ENCODE measurements around the gene STRN3. TPM values are rescaled to one million over a fixed set of nuclear protein-coding genes. Genes with fewer than 3 reads are reported as not detected.

Gene STRN3
- total and polyA plus RNA-seq, 2 donors (not counting 1 experiment from before 2014, with no cell fraction given) = 7.7 to 43.9 TPM

- Mint-ChIP-seq H3K4me3 (no peak overlapping the region), H3K9me3 (ENCODE audit: insufficient read depth) (no peaks in the 10 kb centered on the region), H3K4me1 (peaks cover 2% of the 10 kb centered on the region), H3K27me3 (no peaks in the 10 kb centered on the region), H3K27ac (no peak overlapping the region)
- Histone ChIP-seq H3K27me3 (replicated peaks in 1 of 4; ENCODE audit: control extremely low read depth in 1 of 4, control insufficient read depth in 3 of 4, insufficient read depth in 4 of 4, low read length in 3 of 4) (no peaks in the 10 kb centered on the region), H4K20me1 (ENCODE audit: control insufficient read depth, insufficient read depth, low read length, poor library complexity, severe bottlenecking) (no peaks in the 10 kb centered on the region), H3K79me2 (ENCODE audit: control insufficient read depth, insufficient read depth, low read length) (peaks cover 21% of the 10 kb centered on the region), H2AFZ (ENCODE audit: insufficient read depth, low read depth, low read length, poor library complexity, severe bottlenecking) (no peak overlapping the region), H3K4me2 (replicated peaks; ENCODE audit: low read depth, low read length, poor library complexity, severe bottlenecking) (no peak overlapping the region), H3K9me3 (ENCODE audit: control extremely low read depth in 1 of 3, control insufficient read depth in 2 of 3, insufficient read depth in 1 of 3, low read length in 2 of 3) (no peaks in the 10 kb centered on the region), H3K27ac (ENCODE audit: low read length in 2 of 2) (no peak overlapping the region), H3K9ac (ENCODE audit: low read length) (no peak overlapping the region), H3K36me3 (replicated peaks in 1 of 2; ENCODE audit: control extremely low read depth in 1 of 2, control insufficient read depth in 1 of 2, extremely low read depth in 1 of 2, insufficient read depth in 2 of 2, low read length in 1 of 2) (peaks cover 0 to 3% of the 10 kb centered on the region in 2 experiments), H3K4me1 (ENCODE audit: control insufficient read depth in 2 of 2, insufficient read depth in 2 of 2, low read length in 2 of 2) (no peaks in the 10 kb centered on the region), H3K4me3 (ENCODE audit: control extremely low read depth in 1 of 5, extremely low read depth in 1 of 5, insufficient read depth in 1 of 5, low read depth in 2 of 5, low read length in 4 of 5) (no peak overlapping the region)
- CTCF ChIA-PET = no interaction called here
- POLR2A ChIA-PET = no interaction called here
- no peak for DNase-seq
- 98% methylated on average over 7 of the region's 10 CpGs for WGBS (ENCODE audit: insufficient coverage)
- TF ChIP-seq, protein P1, sequence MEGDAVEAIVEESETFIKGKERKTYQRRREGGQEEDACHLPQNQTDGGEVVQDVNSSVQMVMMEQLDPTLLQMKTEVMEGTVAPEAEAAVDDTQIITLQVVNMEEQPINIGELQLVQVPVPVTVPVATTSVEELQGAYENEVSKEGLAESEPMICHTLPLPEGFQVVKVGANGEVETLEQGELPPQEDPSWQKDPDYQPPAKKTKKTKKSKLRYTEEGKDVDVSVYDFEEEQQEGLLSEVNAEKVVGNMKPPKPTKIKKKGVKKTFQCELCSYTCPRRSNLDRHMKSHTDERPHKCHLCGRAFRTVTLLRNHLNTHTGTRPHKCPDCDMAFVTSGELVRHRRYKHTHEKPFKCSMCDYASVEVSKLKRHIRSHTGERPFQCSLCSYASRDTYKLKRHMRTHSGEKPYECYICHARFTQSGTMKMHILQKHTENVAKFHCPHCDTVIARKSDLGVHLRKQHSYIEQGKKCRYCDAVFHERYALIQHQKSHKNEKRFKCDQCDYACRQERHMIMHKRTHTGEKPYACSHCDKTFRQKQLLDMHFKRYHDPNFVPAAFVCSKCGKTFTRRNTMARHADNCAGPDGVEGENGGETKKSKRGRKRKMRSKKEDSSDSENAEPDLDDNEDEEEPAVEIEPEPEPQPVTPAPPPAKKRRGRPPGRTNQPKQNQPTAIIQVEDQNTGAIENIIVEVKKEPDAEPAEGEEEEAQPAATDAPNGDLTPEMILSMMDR (IDR thresholded peaks at IDR 0.05) = no peak
- intact Hi-C loops (cut with micrococcal nuclease) = no loop called here
- no peak for ATAC-seq (ENCODE audit: low read depth)
Observed at GRCh38 chr14:31047503-31047902, 21.3 kb upstream of the STRN3 start.

- Mint-ChIP-seq H3K27ac (no peak overlapping the region), H3K4me3 (no peak overlapping the region), H3K27me3 (no peaks in the 10 kb centered on the region), H3K4me1 (peaks cover 2% of the 10 kb centered on the region), H3K9me3 (ENCODE audit: insufficient read depth) (no peaks in the 10 kb centered on the region)
- ATAC-seq (ENCODE audit: low read depth) (no peak), DNase-seq (no peak)
- no CpG with 5 or more reads among the region's 8 CpGs for WGBS (ENCODE audit: insufficient coverage)
- no peak overlapping the region for H3K4me3 ChIP-seq (ENCODE audit: control extremely low read depth in 1 of 5, extremely low read depth in 1 of 5, insufficient read depth in 1 of 5, low read depth in 2 of 5, low read length in 4 of 5)
- H3K9ac ChIP-seq (ENCODE audit: low read length) = no peak overlapping the region
- no peaks in the 10 kb centered on the region for H3K36me3 ChIP-seq (replicated peaks in 1 of 2; ENCODE audit: control extremely low read depth in 1 of 2, control insufficient read depth in 1 of 2, extremely low read depth in 1 of 2, insufficient read depth in 2 of 2, low read length in 1 of 2)
- TF ChIP-seq, protein P1 (IDR thresholded peaks at IDR 0.05) = no peak
- no peak for TF ChIP-seq EZH2 (IDR thresholded peaks at IDR 0.05; ENCODE audit: borderline replicate concordance, insufficient read depth, low read depth, low read length, poor library complexity, severe bottlenecking)
- no peak overlapping the region for H3K27ac ChIP-seq (ENCODE audit: low read length in 2 of 2)
- H2AFZ ChIP-seq (ENCODE audit: insufficient read depth, low read depth, low read length, poor library complexity, severe bottlenecking) = no peak overlapping the region
- no peaks in the 10 kb centered on the region for H3K27me3 ChIP-seq (replicated peaks in 1 of 4; ENCODE audit: control extremely low read depth in 1 of 4, control insufficient read depth in 3 of 4, insufficient read depth in 4 of 4, low read length in 3 of 4)
- ChIA-PET POLR2A (no interaction called here), CTCF (interaction anchor here (0.7 kb wide), 1 partner anchor 243 kb away, joined by 4 read pairs; no protein-coding TSS in a partner anchor)
- intact Hi-C loops (cut with micrococcal nuclease) = no loop called here
- H3K9me3 ChIP-seq (ENCODE audit: control extremely low read depth in 1 of 3, control insufficient read depth in 2 of 3, insufficient read depth in 1 of 3, low read length in 2 of 3) = no peaks in the 10 kb centered on the region
- H3K4me2 ChIP-seq (replicated peaks; ENCODE audit: low read depth, low read length, poor library complexity, severe bottlenecking) = no peak overlapping the region
- no peaks in the 10 kb centered on the region for H4K20me1 ChIP-seq (ENCODE audit: control insufficient read depth, insufficient read depth, low read length, poor library complexity, severe bottlenecking)
- no peaks in the 10 kb centered on the region for H3K4me1 ChIP-seq (ENCODE audit: control insufficient read depth in 2 of 2, insufficient read depth in 2 of 2, low read length in 2 of 2)
- H3K79me2 ChIP-seq (ENCODE audit: control insufficient read depth, insufficient read depth, low read length) = peaks cover 31% of the 10 kb centered on the region
Observed at GRCh38 chr14:31045501-31046080, 19.4 kb upstream of the STRN3 start.

Measured in B cell (primary cell).